GM19351 (cell line): ENCODE results near the gene FAM131C.

Source experiments
- ATAC-seq: cut with Tn5 transposase; IDR thresholded peaks from one replicate; pipeline ENCODE4 v1.9.1; 2021; ENCODE audit warnings: mild to moderate bottlenecking, moderate library complexity; ENCODE audit not compliant: unreplicated experiment

Gene FAM131C, protein sequence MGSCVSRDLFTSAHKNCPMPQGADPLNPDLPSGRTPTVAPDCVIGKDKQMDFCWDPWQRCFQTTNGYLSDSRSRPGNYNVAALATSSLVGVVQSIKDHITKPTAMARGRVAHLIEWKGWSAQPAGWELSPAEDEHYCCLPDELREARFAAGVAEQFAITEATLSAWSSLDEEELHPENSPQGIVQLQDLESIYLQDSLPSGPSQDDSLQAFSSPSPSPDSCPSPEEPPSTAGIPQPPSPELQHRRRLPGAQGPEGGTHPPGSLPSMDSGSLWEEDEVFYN

GRCh38 chr1:16073490-16074119 lies at the start of gene FAM131C:
FAM131C (minus strand) TSS chr1:16073651; CDS start chr1:16073442, 209 bp downstream.
- peak; percentile 57 for ATAC-seq

- ATAC-seq, result no peak
These were observed 49.5 kb upstream of the FAM131C start for GRCh38 chr1:16122916-16123315.

GRCh38 chr1:16122350-16122881 lies 49.0 kb upstream of the FAM131C start:
- ATAC-seq, result no peak

DNA sequence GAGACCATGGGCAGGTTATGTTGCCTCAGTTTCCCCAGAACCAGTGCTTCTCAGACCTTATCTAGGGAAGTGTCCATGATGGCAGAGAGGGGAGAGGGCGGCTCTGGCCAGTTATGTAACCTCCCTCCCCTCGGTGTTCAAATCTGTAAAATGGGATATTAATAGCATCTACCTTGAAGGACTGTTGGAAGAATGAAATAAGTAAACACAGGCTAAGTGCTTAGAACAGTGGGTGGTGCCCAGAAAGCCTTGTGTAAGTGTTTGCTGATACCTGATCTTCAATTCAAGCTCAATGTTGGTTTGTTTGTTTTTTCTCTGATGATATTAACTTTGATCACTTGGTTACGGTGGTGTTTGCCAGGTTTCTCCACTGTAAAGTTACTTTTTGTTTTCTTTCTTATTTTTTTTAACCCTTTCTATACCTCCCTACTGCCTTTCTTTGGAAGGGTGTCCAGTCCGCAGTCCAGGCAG lies 47.5 kb upstream of the FAM131C start:
- ATAC-seq, result no peak

GRCh38 chr1:16120407-16120806 lies 47.0 kb upstream of the FAM131C start:
- no peak for ATAC-seq

- ATAC-seq, result no peak
These were observed 46.5 kb upstream of the FAM131C start for GRCh38 chr1:16119926-16120325.

DNA sequence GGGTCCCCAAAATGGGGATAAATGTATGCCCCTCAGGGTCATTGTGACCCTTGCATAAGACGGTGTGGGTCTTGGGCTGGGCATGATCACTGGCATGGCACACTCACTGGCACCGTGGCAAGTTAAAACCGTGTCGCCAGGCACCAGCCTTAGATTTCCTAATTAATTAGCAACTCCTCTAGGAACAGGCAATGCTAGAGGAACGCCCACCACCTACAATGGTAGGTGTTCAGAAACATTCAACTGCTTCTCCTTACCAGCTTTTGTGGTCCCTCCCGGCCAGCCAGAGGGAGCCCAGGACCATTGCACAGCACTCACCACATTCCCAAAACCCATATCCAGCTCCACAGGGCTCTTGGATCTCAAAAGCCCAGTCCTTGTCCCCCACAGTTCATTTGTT lies 46.1 kb upstream of the FAM131C start:
- no peak for ATAC-seq

- ATAC-seq, result no peak
These were observed 45.3 kb upstream of the FAM131C start for GRCh38 chr1:16118706-16119105.

DNA sequence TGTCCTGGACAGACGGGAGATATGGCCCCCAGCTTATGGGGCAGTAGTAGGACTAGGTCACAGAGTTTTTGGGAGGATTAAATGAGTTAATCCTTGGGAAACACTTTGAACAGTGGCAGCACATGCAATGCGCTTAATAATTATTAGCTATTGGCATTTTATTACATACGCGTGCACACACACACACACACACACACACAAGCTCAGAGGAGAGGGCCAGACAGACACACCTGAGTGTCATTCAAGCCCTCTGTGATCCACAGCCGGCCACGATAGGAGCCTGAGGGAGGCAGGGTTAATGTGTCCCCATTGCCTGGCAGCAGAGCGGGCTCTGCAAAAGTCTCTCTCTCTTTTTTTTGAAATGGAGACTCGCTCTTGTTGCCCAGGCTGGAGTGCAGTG lies 44.5 kb upstream of the FAM131C start:
- ATAC-seq, result no peak

- no peak for ATAC-seq
These were observed 43.9 kb upstream of the FAM131C start for GRCh38 chr1:16117369-16117768.

- no peak for ATAC-seq
These were observed 43.2 kb upstream of the FAM131C start for GRCh38 chr1:16116625-16117024.

GRCh38 chr1:16116002-16116401 lies 42.6 kb upstream of the FAM131C start:
- ATAC-seq, result no peak

DNA sequence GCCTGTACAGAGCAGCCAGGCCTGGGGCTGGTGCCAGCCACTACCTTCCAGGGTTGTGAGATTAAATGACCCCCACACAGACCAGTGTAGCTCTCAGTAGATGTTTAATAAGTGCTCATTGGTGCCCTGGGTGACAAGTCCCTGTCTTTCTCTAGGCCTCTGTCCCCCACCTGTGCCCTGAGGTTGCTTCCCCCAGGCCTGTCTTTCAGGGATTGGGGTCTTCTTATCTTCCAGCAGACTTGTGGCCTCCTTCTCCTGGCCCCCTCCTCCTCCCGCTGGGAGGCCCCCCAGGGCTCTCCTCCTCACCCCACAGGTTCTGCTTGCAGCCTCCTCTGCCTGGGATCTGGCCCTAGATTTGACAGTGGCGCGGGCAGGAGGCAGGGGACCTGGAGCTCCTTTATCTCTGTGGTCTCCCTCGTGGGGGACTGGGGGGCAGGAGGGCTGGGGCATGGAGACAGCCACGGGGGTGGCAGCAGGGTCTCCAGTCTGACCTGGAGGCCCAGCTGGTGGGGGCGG lies 42.1 kb upstream of the FAM131C start:
- ATAC-seq, result no peak

GRCh38 chr1:16114527-16115467 lies 41.3 kb upstream of the FAM131C start:
- ATAC-seq, result no peak

GRCh38 chr1:16112596-16113555 lies 39.4 kb upstream of the FAM131C start:
- ATAC-seq, result no peak

GRCh38 chr1:16111771-16112595 lies 38.5 kb upstream of the FAM131C start:
- ATAC-seq, result no peak

DNA sequence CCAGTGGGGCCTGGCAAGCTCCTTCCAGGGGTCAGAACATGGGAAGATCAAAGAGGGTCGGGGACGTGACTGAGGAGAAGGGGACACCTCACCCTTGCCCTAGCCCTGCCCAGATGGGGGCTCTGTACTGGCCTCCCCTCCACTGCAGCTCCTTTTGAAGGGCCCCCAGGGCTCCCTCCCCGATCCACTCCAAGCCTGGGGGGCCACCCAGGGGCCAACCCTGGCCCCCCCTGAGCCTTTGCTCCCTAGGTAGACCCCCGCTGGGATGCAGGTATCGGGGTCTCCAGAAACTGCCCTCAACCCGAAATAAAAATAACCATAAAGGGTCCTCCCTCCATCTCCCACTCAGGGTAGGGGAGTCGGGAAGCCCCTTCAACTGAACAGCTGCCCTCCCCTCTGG lies 37.4 kb upstream of the FAM131C start:
- no peak for ATAC-seq

- no peak for ATAC-seq
These were observed 37.0 kb upstream of the FAM131C start for GRCh38 chr1:16110456-16110855.

- ATAC-seq, result no peak
These were observed 36.1 kb upstream of the FAM131C start for GRCh38 chr1:16109571-16109970.
